ENCODE data around the gene PI16.

Gene PI16

GRCh38 chr6:36956446-36956820, 1.9 kb downstream of the PI16 start:
- TF ChIP-seq, protein P1, sequence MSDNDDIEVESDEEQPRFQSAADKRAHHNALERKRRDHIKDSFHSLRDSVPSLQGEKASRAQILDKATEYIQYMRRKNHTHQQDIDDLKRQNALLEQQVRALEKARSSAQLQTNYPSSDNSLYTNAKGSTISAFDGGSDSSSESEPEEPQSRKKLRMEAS (IDR thresholded peaks at IDR 0.05) = no peak
- no peak for TF ChIP-seq RAD21 (IDR thresholded peaks at IDR 0.05; ENCODE audit: low read depth)
- TF ChIP-seq TAF1 (IDR thresholded peaks at IDR 0.05; ENCODE audit: low read depth) = no peak
- no peak for TF ChIP-seq NFIC (IDR thresholded peaks at IDR 0.05)
- TF ChIP-seq ZBTB7A (IDR thresholded peaks at IDR 0.05; ENCODE audit: low read depth) = no peak
- no peak for TF ChIP-seq TCF12 (IDR thresholded peaks at IDR 0.05; ENCODE audit: low read depth)
- no peak for TF ChIP-seq EP300 (IDR thresholded peaks at IDR 0.05; ENCODE audit: borderline replicate concordance)
- no peak for TF ChIP-seq USF1 (IDR thresholded peaks at IDR 0.05)
- TF ChIP-seq CEBPB (IDR thresholded peaks at IDR 0.05) = no peak
- no peak for TF ChIP-seq REST (IDR thresholded peaks at IDR 0.05; ENCODE audit: low read depth)
- TF ChIP-seq TEAD4 (IDR thresholded peaks at IDR 0.05) = no peak
- no peak for TF ChIP-seq FOXM1 (IDR thresholded peaks at IDR 0.05; ENCODE audit: borderline replicate concordance, low read depth)
- no peak for TF ChIP-seq CREB1 (IDR thresholded peaks at IDR 0.05; ENCODE audit: low read depth)
- TF ChIP-seq YY1 (IDR thresholded peaks at IDR 0.05; ENCODE audit: low read depth) = no peak
- TF ChIP-seq EGR1 (IDR thresholded peaks at IDR 0.05) = no peak

DNA sequence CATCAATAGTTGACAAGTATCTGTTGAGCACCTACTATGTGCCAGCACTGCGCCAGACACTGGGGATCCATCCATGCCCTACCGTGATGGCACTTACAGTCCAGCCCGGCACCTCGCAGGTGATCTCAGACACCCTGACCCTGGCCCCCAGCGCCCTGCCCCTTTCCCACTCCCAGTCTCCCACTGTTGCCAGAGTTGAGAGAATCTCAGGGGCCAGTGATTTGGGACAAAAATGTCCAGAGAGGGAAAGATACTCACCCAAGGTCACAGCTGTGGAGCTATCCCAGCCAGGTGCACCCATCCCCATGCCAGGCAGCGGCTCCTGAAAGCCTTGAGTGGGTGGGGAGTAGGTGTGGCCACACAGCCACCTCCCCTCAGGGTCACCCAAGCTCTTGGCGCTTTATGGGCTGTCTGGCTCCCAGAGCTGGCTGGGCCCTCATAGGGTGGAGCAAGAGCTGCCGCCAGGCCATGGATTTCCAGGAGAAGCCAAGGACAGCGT, 3.3 kb downstream of the PI16 start:
- TF ChIP-seq TAF1 (IDR thresholded peaks at IDR 0.05; ENCODE audit: low read depth) (no peak), CREB1 (IDR thresholded peaks at IDR 0.05; ENCODE audit: low read depth) (no peak), USF1 (IDR thresholded peaks at IDR 0.05) (no peak), REST (IDR thresholded peaks at IDR 0.05; ENCODE audit: low read depth) (no peak)

GRCh38 chr6:36958775-36959554, 4.4 kb downstream of the PI16 start:
- TF ChIP-seq ZBTB7A (IDR thresholded peaks at IDR 0.05; ENCODE audit: low read depth) = no peak
- no peak for TF ChIP-seq TCF12 (IDR thresholded peaks at IDR 0.05; ENCODE audit: low read depth)
- TF ChIP-seq REST (IDR thresholded peaks at IDR 0.05; ENCODE audit: low read depth) = no peak
- TF ChIP-seq TEAD4 (IDR thresholded peaks at IDR 0.05) = no peak
- no peak for TF ChIP-seq EP300 (IDR thresholded peaks at IDR 0.05; ENCODE audit: borderline replicate concordance)
- TF ChIP-seq, protein P1 (IDR thresholded peaks at IDR 0.05) = no peak
- no peak for TF ChIP-seq FOXM1 (IDR thresholded peaks at IDR 0.05; ENCODE audit: borderline replicate concordance, low read depth)
- no peak for TF ChIP-seq RAD21 (IDR thresholded peaks at IDR 0.05; ENCODE audit: low read depth)
- no peak for TF ChIP-seq CREB1 (IDR thresholded peaks at IDR 0.05; ENCODE audit: low read depth)
- TF ChIP-seq NFIC (IDR thresholded peaks at IDR 0.05) = no peak
- TF ChIP-seq EGR1 (IDR thresholded peaks at IDR 0.05) = no peak
- no peak for TF ChIP-seq TAF1 (IDR thresholded peaks at IDR 0.05; ENCODE audit: low read depth)
- TF ChIP-seq USF1 (IDR thresholded peaks at IDR 0.05) = no peak
- no peak for TF ChIP-seq YY1 (IDR thresholded peaks at IDR 0.05; ENCODE audit: low read depth)
- TF ChIP-seq CEBPB (IDR thresholded peaks at IDR 0.05) = no peak
